ENCODE results near the gene EFCAB6.

Gene EFCAB6

GRCh38 chr22:43483669-43484068 is 328.4 kb downstream of the EFCAB6 start:
- TF ChIP-seq CTCF (IDR thresholded peaks at IDR 0.05; ENCODE audit: insufficient read depth, missing control alignments) = no peak
- FAIRE-seq (no peak), DNase-seq (ENCODE audit: insufficient read length, low spot score) (no peak)

- DNase-seq (ENCODE audit: insufficient read length, low spot score) = no peak
- TF ChIP-seq CTCF (IDR thresholded peaks at IDR 0.05; ENCODE audit: insufficient read depth, missing control alignments) = no peak
- no peak for FAIRE-seq
Observed at GRCh38 chr22:43483266-43483665, 328.8 kb downstream of the EFCAB6 start.

- no peak for DNase-seq (ENCODE audit: insufficient read length, low spot score)
- FAIRE-seq = no peak
- no peak for TF ChIP-seq CTCF (IDR thresholded peaks at IDR 0.05; ENCODE audit: insufficient read depth, missing control alignments)
Observed at GRCh38 chr22:43482318-43482625, 329.8 kb downstream of the EFCAB6 start.

GRCh38 chr22:43481568-43482317 is 330.4 kb downstream of the EFCAB6 start:
- no peak for FAIRE-seq
- DNase-seq (ENCODE audit: insufficient read length, low spot score) = no peak
- peak; percentile 31 for TF ChIP-seq CTCF (IDR thresholded peaks at IDR 0.05; ENCODE audit: insufficient read depth, missing control alignments)

GRCh38 chr22:43479962-43480361 is 332.1 kb downstream of the EFCAB6 start:
- FAIRE-seq (no peak), DNase-seq (ENCODE audit: insufficient read length, low spot score) (no peak)
- TF ChIP-seq CTCF (IDR thresholded peaks at IDR 0.05; ENCODE audit: insufficient read depth, missing control alignments) = no peak

GRCh38 chr22:43479301-43479950 is 332.7 kb downstream of the EFCAB6 start:
- TF ChIP-seq CTCF (IDR thresholded peaks at IDR 0.05; ENCODE audit: insufficient read depth, missing control alignments) = no peak
- FAIRE-seq = no peak
- DNase-seq (ENCODE audit: insufficient read length, low spot score) = no peak
